Panc1 (cell line): ENCODE data around the gene GAN. TPM values are rescaled to one million over a fixed set of nuclear protein-coding genes. Genes with fewer than 3 reads are reported as not detected.

ENCODE experiments used
- ATAC-seq: fragments of 200-7000 bp; cut with Tn5 transposase; 2 replicates; pipeline ENCODE4 v1.9.1; 2020; ENCODE audit warnings: mild to moderate bottlenecking, moderate library complexity
- BruUV-seq: library from RNA; stranded (reverse); fragments of 400-500 nt; replicated peaks from 2 replicates; lab custom pipeline; 2021; lab: Mats Ljungman, UMichigan
- CTCF ChIA-PET: fragments of 300-600 bp; sonication (Branson Sonifier 250); formaldehyde crosslinking; loops from one replicate; lab custom pipeline; 2022; ENCODE audit warnings: antibody characterized with exemption; lab: Charles Lee
- POLR2A ChIA-PET: fragments of 300-600 bp; sonication (Branson Sonifier 250); formaldehyde crosslinking; loops from one replicate; lab custom pipeline; 2022; ENCODE audit warnings: antibody characterized with exemption; lab: Charles Lee
- DNase-seq: peaks from one replicate; pipeline ENCODE4 v3.0.0-alpha.2; 2010; ENCODE audit warnings: low read depth, low spot score
- H3K27ac ChIP-seq: 2 replicates; pipeline ENCODE4 v1.5.1; 2011; ENCODE audit warnings: mild to moderate bottlenecking, low read length, inconsistent platforms
- H3K27me3 ChIP-seq: fragments of 200-500 bp; sonication (Bioruptor generic); 2 replicates; pipeline ENCODE4 v1.6.0; 2014; ENCODE audit warnings: low read length, inconsistent platforms; ENCODE audit not compliant: control insufficient read depth, insufficient read depth
- H3K36me3 ChIP-seq: fragments of 200-500 bp; sonication (Bioruptor generic); 2 replicates; pipeline ENCODE4 v1.5.1; 2014; ENCODE audit warnings: inconsistent platforms, mild to moderate bottlenecking, low read length, moderate library complexity; ENCODE audit not compliant: control insufficient read depth, insufficient read depth
- H3K4me1 ChIP-seq: 2 replicates; pipeline ENCODE4 v1.5.1; 2011; ENCODE audit warnings: inconsistent platforms, mild to moderate bottlenecking, low read length, moderate library complexity; ENCODE audit not compliant: control insufficient read depth, insufficient read depth
- H3K4me3 ChIP-seq, 2 experiments: 2 replicates each; pipeline ENCODE4 v1.5.1; 2011 to 2012; ENCODE audit warnings: low read depth in 2 of 2, low read length in 2 of 2, mild to moderate bottlenecking in 2 of 2, inconsistent platforms in 1 of 2, moderate library complexity in 1 of 2
- H3K9me3 ChIP-seq: fragments of 200-500 bp; sonication (Bioruptor generic); 2 replicates; pipeline ENCODE4 v1.5.1; 2014; ENCODE audit warnings: low read depth, mild to moderate bottlenecking, inconsistent platforms, low read length, moderate library complexity; ENCODE audit not compliant: control insufficient read depth, insufficient read depth
- CTCF ChIP-seq: fragments of 450-650 bp; IDR thresholded peaks from 2 replicates; pipeline ENCODE4 v1.5.1; 2017; ENCODE audit warnings: mild to moderate bottlenecking
- POLR2AphosphoS5 ChIP-seq: IDR thresholded peaks from 2 replicates; pipeline ENCODE4 v1.6.1; 2012; ENCODE audit warnings: mild to moderate bottlenecking, low read depth, low read length, moderate library complexity
- SIN3A ChIP-seq: IDR thresholded peaks from 2 replicates; pipeline ENCODE4 v1.6.1; 2012; ENCODE audit warnings: low read depth, mild to moderate bottlenecking, low read length, moderate library complexity, borderline replicate concordance; ENCODE audit not compliant: insufficient read depth
- TCF7L2 ChIP-seq: IDR thresholded peaks from 2 replicates; pipeline ENCODE4 v1.6.1; 2011; ENCODE audit warnings: mild to moderate bottlenecking, low read depth, low read length, inconsistent platforms
- in situ Hi-C: cut with HindIII; loops from 2 replicates; pipeline ENCODE4 v1.10.0; 2016; ENCODE audit warnings: low sequenced_read_pairs, low pct_unique_long_range_greater_than_20kb
- intact Hi-C: fragments of 100-400 bp; cut with micrococcal nuclease; formaldehyde crosslinking; loops from one replicate; pipeline ENCODE4 v1.10.0; 2022; ENCODE audit not compliant: unreplicated experiment
- total RNA-seq: library from RNA; stranded (reverse); gene quantifications from one replicate; pipeline ENCODE4 v1.2.1, GENCODE V29; 2021; ENCODE audit not compliant: unreplicated experiment
- TF ChIP-seq, protein P1 (sequence below), 2 experiments: IDR thresholded peaks; 2 replicates each; pipeline ENCODE4 v1.6.1; 2011 to 2012; ENCODE audit warnings: low read depth in 2 of 2, control low read depth in 1 of 2, low read length in 1 of 2, mild to moderate bottlenecking in 1 of 2, moderate library complexity in 1 of 2; ENCODE audit not compliant: insufficient read depth in 1 of 2

The GAN gene
- total RNA-seq, 1 experiment from 2014 or later: 9.1 TPM

- ChIA-PET POLR2A (no interaction called here), CTCF (no interaction called here)
- in situ Hi-C loops: no loop called here
- no peak for ATAC-seq
- no peak for DNase-seq
- no peaks in the 10 kb centered on the region for H3K4me1 ChIP-seq
- TF ChIP-seq SIN3A (no peak), CTCF (no peak), TCF7L2 (no peak), POLR2AphosphoS5 (no peak)
- TF ChIP-seq, protein P1, sequence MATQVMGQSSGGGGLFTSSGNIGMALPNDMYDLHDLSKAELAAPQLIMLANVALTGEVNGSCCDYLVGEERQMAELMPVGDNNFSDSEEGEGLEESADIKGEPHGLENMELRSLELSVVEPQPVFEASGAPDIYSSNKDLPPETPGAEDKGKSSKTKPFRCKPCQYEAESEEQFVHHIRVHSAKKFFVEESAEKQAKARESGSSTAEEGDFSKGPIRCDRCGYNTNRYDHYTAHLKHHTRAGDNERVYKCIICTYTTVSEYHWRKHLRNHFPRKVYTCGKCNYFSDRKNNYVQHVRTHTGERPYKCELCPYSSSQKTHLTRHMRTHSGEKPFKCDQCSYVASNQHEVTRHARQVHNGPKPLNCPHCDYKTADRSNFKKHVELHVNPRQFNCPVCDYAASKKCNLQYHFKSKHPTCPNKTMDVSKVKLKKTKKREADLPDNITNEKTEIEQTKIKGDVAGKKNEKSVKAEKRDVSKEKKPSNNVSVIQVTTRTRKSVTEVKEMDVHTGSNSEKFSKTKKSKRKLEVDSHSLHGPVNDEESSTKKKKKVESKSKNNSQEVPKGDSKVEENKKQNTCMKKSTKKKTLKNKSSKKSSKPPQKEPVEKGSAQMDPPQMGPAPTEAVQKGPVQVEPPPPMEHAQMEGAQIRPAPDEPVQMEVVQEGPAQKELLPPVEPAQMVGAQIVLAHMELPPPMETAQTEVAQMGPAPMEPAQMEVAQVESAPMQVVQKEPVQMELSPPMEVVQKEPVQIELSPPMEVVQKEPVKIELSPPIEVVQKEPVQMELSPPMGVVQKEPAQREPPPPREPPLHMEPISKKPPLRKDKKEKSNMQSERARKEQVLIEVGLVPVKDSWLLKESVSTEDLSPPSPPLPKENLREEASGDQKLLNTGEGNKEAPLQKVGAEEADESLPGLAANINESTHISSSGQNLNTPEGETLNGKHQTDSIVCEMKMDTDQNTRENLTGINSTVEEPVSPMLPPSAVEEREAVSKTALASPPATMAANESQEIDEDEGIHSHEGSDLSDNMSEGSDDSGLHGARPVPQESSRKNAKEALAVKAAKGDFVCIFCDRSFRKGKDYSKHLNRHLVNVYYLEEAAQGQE (IDR thresholded peaks at IDR 0.05; ENCODE audit: insufficient read depth in 1 of 2, low read depth in 2 of 2, low read length in 1 of 2): no peak
- no peak overlapping the region for H3K4me3 ChIP-seq
- H3K27ac ChIP-seq: no peak overlapping the region
- no peaks in the 10 kb centered on the region for H3K36me3 ChIP-seq
- H3K9me3 ChIP-seq: no peaks in the 10 kb centered on the region
- H3K27me3 ChIP-seq: no peaks in the 10 kb centered on the region
- no TSS peak for BruUV-seq
- intact Hi-C loops: no loop called here
These were observed 12.9 kb downstream of the GAN start for GRCh38 chr16:81327447-81328196.

- no peak for TF ChIP-seq TCF7L2
- no peak for TF ChIP-seq SIN3A
- TF ChIP-seq CTCF: no peak
- TF ChIP-seq, protein P1 (IDR thresholded peaks at IDR 0.05; ENCODE audit: insufficient read depth in 1 of 2, low read depth in 2 of 2, low read length in 1 of 2): no peak
- TF ChIP-seq POLR2AphosphoS5: no peak
- ATAC-seq: no peak
- ChIA-PET POLR2A (no interaction called here), CTCF (no interaction called here)
- in situ Hi-C loops: no loop called here
- Histone ChIP-seq H3K27ac (no peak overlapping the region), H3K27me3 (no peaks in the 10 kb centered on the region), H3K36me3 (no peaks in the 10 kb centered on the region), H3K4me3 (no peak overlapping the region), H3K9me3 (no peaks in the 10 kb centered on the region), H3K4me1 (no peaks in the 10 kb centered on the region)
- no TSS peak for BruUV-seq
- no peak for DNase-seq
- intact Hi-C loops: no loop called here
These were observed 15.2 kb downstream of the GAN start for GRCh38 chr16:81329947-81330346.
